ENCODE data around the gene OXNAD1. TPM values are rescaled to one million over a fixed set of nuclear protein-coding genes. Genes with fewer than 3 reads are reported as not detected.

The OXNAD1 gene
- polyA plus RNA-seq, 1 of the 3 experiments (the other 2 are of a cell fraction): 6.9 TPM

DNA sequence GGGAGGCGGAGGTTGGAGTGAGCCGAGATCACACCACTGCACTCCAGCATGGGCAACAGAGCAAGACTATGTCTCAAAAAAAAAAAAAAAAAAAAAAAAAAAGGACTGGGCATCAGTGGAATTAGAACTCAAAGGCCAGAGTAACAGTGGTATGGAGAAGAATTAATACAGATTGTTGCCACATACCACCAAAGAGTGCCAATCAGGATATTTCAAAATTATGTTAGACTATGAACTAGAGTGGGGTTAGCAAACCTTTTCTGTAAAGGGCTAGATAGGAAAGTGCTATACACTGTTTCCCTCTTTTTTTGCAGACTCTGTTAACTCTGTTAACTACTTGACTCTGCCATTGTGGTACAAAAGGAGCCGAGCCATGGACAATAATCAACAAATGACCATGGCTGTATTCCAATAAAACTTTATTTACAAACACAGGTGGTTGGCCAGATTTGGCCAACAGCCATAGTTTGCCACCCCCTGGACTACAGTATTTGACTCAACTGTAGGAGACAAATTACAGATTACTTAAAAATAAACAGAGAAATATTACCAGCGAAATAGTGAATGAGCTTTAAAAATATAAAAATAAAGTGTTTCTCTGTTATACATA lies 28.9 kb upstream of the OXNAD1 start:
- peaks cover 3 to 6% of the 10 kb centered on the region in 2 experiments; a peak in 2 of 4 replicates for H3K4me1 ChIP-seq (ENCODE audit: control insufficient read depth in 1 of 2, insufficient read depth in 2 of 2, low read depth in 1 of 2, low read length in 1 of 2)
- no peaks in the 10 kb centered on the region for H3K36me3 ChIP-seq (replicated peaks in 1 of 2; ENCODE audit: control insufficient read depth in 1 of 2, insufficient read depth in 2 of 2, low read length in 1 of 2)
- TF ChIP-seq MEF2A (IDR thresholded peaks at IDR 0.05; ENCODE audit: borderline replicate concordance, low read depth) (no peak), FOXM1 (IDR thresholded peaks at IDR 0.05; ENCODE audit: low read depth) (no peak), GABPA (IDR thresholded peaks at IDR 0.05; ENCODE audit: low read depth) (no peak), NRF1 (IDR thresholded peaks at IDR 0.05; ENCODE audit: low read depth, low read length) (no peak), REST (IDR thresholded peaks at IDR 0.05; ENCODE audit: low read depth, low read length) (no peak), NFIC (IDR thresholded peaks at IDR 0.05; ENCODE audit: borderline replicate concordance) (no peak), FOSL2 (IDR thresholded peaks at IDR 0.05; ENCODE audit: borderline replicate concordance, low read depth) (no peak), RCOR1 (IDR thresholded peaks at IDR 0.05; ENCODE audit: low read length) (no peak), MXI1 (IDR thresholded peaks at IDR 0.05; ENCODE audit: low read depth, low read length) (no peak), ELF1 (IDR thresholded peaks at IDR 0.05) (no peak), ZBTB33 (IDR thresholded peaks at IDR 0.05; ENCODE audit: borderline replicate concordance, low read depth) (no peak), EP300 (IDR thresholded peaks at IDR 0.05; ENCODE audit: borderline replicate concordance in 1 of 2, low read depth in 1 of 2, low read length in 1 of 2) (no peak)
- TF ChIP-seq, protein P1, sequence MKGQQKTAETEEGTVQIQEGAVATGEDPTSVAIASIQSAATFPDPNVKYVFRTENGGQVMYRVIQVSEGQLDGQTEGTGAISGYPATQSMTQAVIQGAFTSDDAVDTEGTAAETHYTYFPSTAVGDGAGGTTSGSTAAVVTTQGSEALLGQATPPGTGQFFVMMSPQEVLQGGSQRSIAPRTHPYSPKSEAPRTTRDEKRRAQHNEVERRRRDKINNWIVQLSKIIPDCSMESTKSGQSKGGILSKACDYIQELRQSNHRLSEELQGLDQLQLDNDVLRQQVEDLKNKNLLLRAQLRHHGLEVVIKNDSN (IDR thresholded peaks at IDR 0.05; ENCODE audit: borderline replicate concordance, low read depth): no peak
- no peaks in the 10 kb centered on the region for H3F3A ChIP-seq (replicated peaks; ENCODE audit: insufficient read depth)
- H3K27ac ChIP-seq (ENCODE audit: low read depth in 2 of 2, low read length in 1 of 2): no peak overlapping the region
- no peak overlapping the region for H3K4me3 ChIP-seq (ENCODE audit: low read depth in 2 of 2, low read length in 1 of 2)
- 88% methylated on average over 4 of the region's 4 CpGs for WGBS (ENCODE audit: low lambda C conversion rate)
- H3K4me2 ChIP-seq: no peak overlapping the region
- no peaks in the 10 kb centered on the region for H3K9me3 ChIP-seq
- DNase-seq: no peak
- no peak overlapping the region for H2AFZ ChIP-seq (ENCODE audit: low read depth)
- POLR2A ChIA-PET: no interaction called here
- CTCF ChIA-PET: interaction anchor here (0.8 kb wide), 1 partner anchor 187 kb away, joined by 3 read pairs; no protein-coding TSS in a partner anchor
- no peaks in the 10 kb centered on the region for H3K79me2 ChIP-seq (ENCODE audit: insufficient read depth)
- no peaks in the 10 kb centered on the region for H3K27me3 ChIP-seq (ENCODE audit: insufficient read depth)
- H3K9me2 ChIP-seq: no peaks in the 10 kb centered on the region
- no peaks in the 10 kb centered on the region for H4K20me1 ChIP-seq (ENCODE audit: insufficient read depth)
- no peak overlapping the region for H3K9ac ChIP-seq
